OCI-LY1 (cell line): ENCODE results near the gene IL1RN.
A peak's percentile ranks its signal among the peaks of the same experiment; 100 is the strongest.

Source experiments
- EZH2 ChIP-seq: fragments of 200-600 bp; sonication (generic), shearing (Covaris generic); IDR thresholded peaks from 2 replicates; pipeline ENCODE4 v1.8.0; 2017; ENCODE audit warnings: borderline replicate concordance, mixed run types, mild to moderate bottlenecking, antibody characterized with exemption, low read length, moderate library complexity, mixed read lengths
- TF ChIP-seq, protein P1 (sequence below): fragments of 200-600 bp; sonication (generic), shearing (Covaris generic); IDR thresholded peaks from 2 replicates; pipeline ENCODE4 v1.5.1; 2017; ENCODE audit warnings: mild to moderate bottlenecking, antibody characterized with exemption, low read length, moderate library complexity, mixed read lengths

DNA sequence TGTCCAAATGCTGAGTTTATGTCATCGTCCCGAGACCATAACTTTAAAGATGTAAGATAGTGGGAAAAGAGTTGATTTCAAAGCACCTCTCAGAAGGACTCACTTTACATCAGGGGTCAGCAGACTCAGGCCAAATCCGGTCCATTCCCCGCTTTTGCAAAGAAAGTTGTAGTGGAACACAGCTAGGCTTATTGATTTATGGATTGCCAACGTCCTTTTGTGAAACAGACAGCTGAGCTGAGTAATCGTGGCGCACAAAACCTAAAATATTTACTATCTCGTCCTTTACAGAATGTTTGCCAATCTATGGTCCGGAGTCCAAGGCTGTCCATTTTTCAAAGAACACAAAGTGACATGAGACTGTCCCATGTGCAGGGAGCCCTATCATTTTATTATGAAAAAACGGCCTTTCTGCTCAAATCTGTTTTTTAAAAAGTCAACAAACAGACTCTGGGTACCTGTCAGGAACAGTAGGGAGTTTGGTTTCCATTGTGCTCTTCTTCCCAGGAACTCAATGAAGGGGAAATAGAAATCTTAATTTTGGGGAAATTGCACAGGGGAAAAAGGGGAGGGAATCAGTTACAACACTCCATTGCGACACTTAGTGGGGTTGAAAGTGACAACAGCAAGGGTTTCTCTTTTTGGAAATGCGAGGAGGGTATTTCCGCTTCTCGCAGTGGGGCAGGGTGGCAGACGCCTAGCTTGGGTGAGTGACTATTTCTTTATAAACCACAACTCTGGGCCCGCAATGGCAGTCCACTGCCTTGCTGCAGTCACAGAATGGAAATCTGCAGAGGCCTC, at the start of gene IL1RN:
- no peak for TF ChIP-seq EZH2
- TF ChIP-seq, protein P1, sequence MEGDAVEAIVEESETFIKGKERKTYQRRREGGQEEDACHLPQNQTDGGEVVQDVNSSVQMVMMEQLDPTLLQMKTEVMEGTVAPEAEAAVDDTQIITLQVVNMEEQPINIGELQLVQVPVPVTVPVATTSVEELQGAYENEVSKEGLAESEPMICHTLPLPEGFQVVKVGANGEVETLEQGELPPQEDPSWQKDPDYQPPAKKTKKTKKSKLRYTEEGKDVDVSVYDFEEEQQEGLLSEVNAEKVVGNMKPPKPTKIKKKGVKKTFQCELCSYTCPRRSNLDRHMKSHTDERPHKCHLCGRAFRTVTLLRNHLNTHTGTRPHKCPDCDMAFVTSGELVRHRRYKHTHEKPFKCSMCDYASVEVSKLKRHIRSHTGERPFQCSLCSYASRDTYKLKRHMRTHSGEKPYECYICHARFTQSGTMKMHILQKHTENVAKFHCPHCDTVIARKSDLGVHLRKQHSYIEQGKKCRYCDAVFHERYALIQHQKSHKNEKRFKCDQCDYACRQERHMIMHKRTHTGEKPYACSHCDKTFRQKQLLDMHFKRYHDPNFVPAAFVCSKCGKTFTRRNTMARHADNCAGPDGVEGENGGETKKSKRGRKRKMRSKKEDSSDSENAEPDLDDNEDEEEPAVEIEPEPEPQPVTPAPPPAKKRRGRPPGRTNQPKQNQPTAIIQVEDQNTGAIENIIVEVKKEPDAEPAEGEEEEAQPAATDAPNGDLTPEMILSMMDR = peak; percentile 5; the same call in 1 of the 2 replicates
